Mesendoderm (in vitro differentiated cells): ENCODE results near the gene SCNN1B.

Source experiments
- DNase-seq: peaks from one replicate; pipeline ENCODE4 v3.0.0; 2013
- H2AK5ac ChIP-seq: 2 replicates; pipeline ENCODE4 v1.6.1; 2013; ENCODE audit warnings: low read length, inconsistent platforms
- H2BK120ac ChIP-seq: 2 replicates; pipeline ENCODE4 v1.6.1; 2013; ENCODE audit warnings: low read depth, mild to moderate bottlenecking, low read length, moderate library complexity, mixed read lengths
- H2BK15ac ChIP-seq: replicated peaks from 2 replicates; pipeline ENCODE4 v1.6.1; 2013; ENCODE audit warnings: low read depth, mild to moderate bottlenecking, moderate library complexity
- H2BK5ac ChIP-seq: 2 replicates; pipeline ENCODE4 v1.6.1; 2013; ENCODE audit warnings: low read length, inconsistent platforms
- H3K18ac ChIP-seq: 2 replicates; pipeline ENCODE4 v1.6.1; 2013; ENCODE audit warnings: mild to moderate bottlenecking, low read length, mixed read lengths
- H3K23ac ChIP-seq: one replicate; pipeline ENCODE4 v1.6.1; 2013; ENCODE audit warnings: low read length
- H3K27ac ChIP-seq: 2 replicates; pipeline ENCODE4 v1.5.1; 2013; ENCODE audit warnings: low read depth, mild to moderate bottlenecking, inconsistent platforms, low read length, moderate library complexity
- H3K27me3 ChIP-seq: 2 replicates; pipeline ENCODE4 v1.6.1; 2013; ENCODE audit warnings: low read length, control low read depth, mild to moderate bottlenecking, inconsistent platforms; ENCODE audit not compliant: insufficient read depth, poor library complexity
- H3K36me3 ChIP-seq: 2 replicates; pipeline ENCODE4 v1.6.1; 2013; ENCODE audit warnings: low read length, inconsistent platforms; ENCODE audit not compliant: control insufficient read depth, insufficient read depth
- H3K4ac ChIP-seq: one replicate; pipeline ENCODE4 v1.6.1; 2013; ENCODE audit warnings: low read depth, mild to moderate bottlenecking, low read length, moderate library complexity
- H3K4me1 ChIP-seq: 2 replicates; pipeline ENCODE4 v1.6.1; 2013; ENCODE audit warnings: low read depth, low read length, inconsistent platforms; ENCODE audit not compliant: control insufficient read depth
- H3K4me2 ChIP-seq: 2 replicates; pipeline ENCODE4 v1.6.1; 2013; ENCODE audit warnings: low read length
- H3K4me3 ChIP-seq: 2 replicates; pipeline ENCODE4 v1.5.1; 2013; ENCODE audit warnings: mild to moderate bottlenecking, low read length
- H3K56ac ChIP-seq: one replicate; pipeline ENCODE4 v1.6.1; 2013; ENCODE audit warnings: low read length
- H3K79me1 ChIP-seq: 2 replicates; pipeline ENCODE4 v1.6.1; 2013; ENCODE audit warnings: low read length, inconsistent platforms
- H3K79me2 ChIP-seq: 2 replicates; pipeline ENCODE4 v1.6.1; 2013; ENCODE audit warnings: mild to moderate bottlenecking, low read length; ENCODE audit not compliant: control insufficient read depth, insufficient read depth
- H3K9ac ChIP-seq: 2 replicates; pipeline ENCODE4 v1.6.1; 2013; ENCODE audit warnings: low read length, inconsistent platforms
- H4K5ac ChIP-seq: one replicate; pipeline ENCODE4 v1.6.1; 2013; ENCODE audit warnings: low read length
- H4K8ac ChIP-seq: one replicate; pipeline ENCODE4 v1.6.1; 2013; ENCODE audit warnings: low read depth, mild to moderate bottlenecking, control low read depth, low read length, moderate library complexity
- WGBS: extraction: QIAGEN DNeasy Blood & Tissue Kit; methylation state at CpG from one replicate; pipeline ENCODE4 v1.1.7; 2013; ENCODE audit warnings: low lambda C conversion rate, missing lambda C conversion rate; ENCODE audit not compliant: insufficient coverage; ENCODE audit errors: extremely low coverage; 5-methylcytosine and 5-hydroxymethylcytosine counted together

The SCNN1B gene

DNA sequence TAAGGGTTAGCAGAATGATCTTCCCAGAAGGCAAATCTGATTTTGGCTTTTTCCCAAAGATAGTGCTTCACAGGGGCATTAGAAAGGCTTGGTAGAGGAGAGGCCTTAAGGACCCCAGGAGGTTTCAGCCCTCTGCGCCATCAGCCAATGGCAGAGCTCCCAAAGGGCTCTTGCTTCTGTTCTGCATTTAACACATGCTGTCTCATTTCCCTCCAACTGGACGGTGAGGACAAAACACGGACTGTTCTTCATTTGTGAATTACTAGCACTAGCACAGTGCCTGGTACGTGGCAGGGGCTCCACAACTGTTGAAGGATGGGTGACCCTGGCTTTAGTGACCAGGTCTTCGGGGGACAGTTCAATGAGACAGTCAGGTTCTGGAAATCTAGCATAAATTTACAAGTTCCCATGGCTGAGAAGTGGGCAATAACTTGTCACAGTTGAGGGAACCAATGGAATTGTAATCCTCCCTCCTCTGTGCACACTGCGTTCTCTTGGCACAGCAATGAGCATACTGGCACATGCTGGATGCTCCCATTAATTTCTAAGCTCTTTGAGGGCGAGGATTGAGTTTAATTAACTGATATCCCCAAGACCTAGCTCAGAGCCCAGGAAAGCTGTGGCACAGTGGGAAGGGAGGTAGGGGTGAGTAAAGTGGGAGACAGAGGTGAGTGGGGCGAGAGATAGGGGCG is 105.5 kb downstream of the SCNN1B start:
- H3K79me1 ChIP-seq = no peaks in the 10 kb centered on the region
- no peak overlapping the region for H3K23ac ChIP-seq
- no peaks in the 10 kb centered on the region for H3K27me3 ChIP-seq
- H2AK5ac ChIP-seq = no peak overlapping the region
- H3K18ac ChIP-seq = no peak overlapping the region
- H2BK15ac ChIP-seq = no peak overlapping the region
- H3K4me3 ChIP-seq = no peak overlapping the region
- H4K5ac ChIP-seq = no peak overlapping the region
- H3K56ac ChIP-seq = no peak overlapping the region
- WGBS = no CpG with 5 or more reads among the region's 9 CpGs
- no peak overlapping the region for H4K8ac ChIP-seq
- no peak for DNase-seq
- H3K4me1 ChIP-seq = no peaks in the 10 kb centered on the region
- no peak overlapping the region for H2BK5ac ChIP-seq
- no peak overlapping the region for H3K4ac ChIP-seq
- H3K36me3 ChIP-seq = no peaks in the 10 kb centered on the region
- no peaks in the 10 kb centered on the region for H3K79me2 ChIP-seq
- no peak overlapping the region for H3K4me2 ChIP-seq
- H2BK120ac ChIP-seq = no peak overlapping the region
- H3K9ac ChIP-seq = no peak overlapping the region
- H3K27ac ChIP-seq = no peak overlapping the region

DNA sequence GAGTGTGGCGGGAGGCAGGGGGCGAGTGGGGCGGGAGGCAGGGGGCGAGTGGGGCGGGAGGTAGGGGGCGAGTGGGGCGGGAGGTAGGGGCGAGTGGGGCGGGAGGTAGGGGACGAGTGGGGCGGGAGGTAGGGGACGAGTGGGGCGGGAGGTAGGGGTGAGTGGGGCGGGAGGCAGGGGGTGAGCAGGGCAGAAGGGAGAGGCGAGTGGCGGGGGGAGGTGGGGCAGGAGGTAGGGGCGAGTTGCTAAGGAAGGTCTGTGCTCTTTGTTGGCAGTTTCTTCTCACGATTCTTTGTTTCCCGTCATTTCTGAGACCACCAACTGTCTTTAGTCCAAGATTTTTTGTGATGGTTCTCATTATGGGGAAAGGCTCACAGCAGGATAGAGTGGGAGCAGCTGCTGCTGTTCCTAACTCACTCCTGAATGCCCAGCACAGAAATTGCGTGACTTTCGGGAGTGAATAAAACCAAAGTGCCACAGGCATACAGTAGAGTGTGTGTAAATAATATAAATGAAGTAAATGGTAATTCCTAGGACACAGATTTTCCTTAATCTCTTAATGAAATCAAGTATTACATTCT is 106.2 kb downstream of the SCNN1B start:
- no peaks in the 10 kb centered on the region for H3K79me2 ChIP-seq
- H3K23ac ChIP-seq = no peak overlapping the region
- no peak for DNase-seq
- H3K4me2 ChIP-seq = no peak overlapping the region
- H3K56ac ChIP-seq = no peak overlapping the region
- H3K36me3 ChIP-seq = no peaks in the 10 kb centered on the region
- H3K4ac ChIP-seq = no peak overlapping the region
- H2BK120ac ChIP-seq = no peak overlapping the region
- H3K9ac ChIP-seq = no peak overlapping the region
- no peak overlapping the region for H4K5ac ChIP-seq
- H2BK15ac ChIP-seq = no peak overlapping the region
- H3K18ac ChIP-seq = no peak overlapping the region
- WGBS = no CpG with 5 or more reads among the region's 21 CpGs
- no peaks in the 10 kb centered on the region for H3K4me1 ChIP-seq
- no peak overlapping the region for H3K27ac ChIP-seq
- no peak overlapping the region for H2AK5ac ChIP-seq
- H2BK5ac ChIP-seq = no peak overlapping the region
- no peaks in the 10 kb centered on the region for H3K27me3 ChIP-seq
- no peaks in the 10 kb centered on the region for H3K79me1 ChIP-seq
- no peak overlapping the region for H4K8ac ChIP-seq
- no peak overlapping the region for H3K4me3 ChIP-seq

DNA sequence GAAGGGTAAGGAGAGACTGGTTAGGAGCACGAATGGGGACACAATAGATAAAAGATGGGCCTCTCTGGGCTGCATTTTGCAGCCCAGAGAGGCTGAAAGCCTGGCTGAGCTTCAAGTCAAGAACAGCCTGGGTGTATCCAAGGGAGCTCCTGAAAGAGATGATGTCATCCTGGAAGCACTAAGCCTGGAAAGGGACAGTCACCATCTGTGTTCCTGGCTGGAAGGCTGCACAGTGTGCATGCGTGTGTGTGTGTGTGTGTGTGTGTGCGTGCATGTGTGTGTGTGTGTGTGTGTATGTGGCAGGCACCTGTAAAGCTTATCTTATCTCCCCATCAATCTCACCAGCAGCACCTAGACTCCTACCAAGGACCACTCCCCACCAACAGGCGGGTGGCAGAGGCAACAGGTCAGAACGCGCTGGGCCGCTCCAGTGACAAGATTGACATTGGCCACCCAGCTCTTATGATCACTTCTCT is 106.8 kb downstream of the SCNN1B start:
- Histone ChIP-seq H3K27me3 (no peaks in the 10 kb centered on the region), H3K4me2 (no peak overlapping the region), H3K79me1 (no peaks in the 10 kb centered on the region), H3K27ac (no peak overlapping the region), H2BK120ac (no peak overlapping the region), H3K9ac (no peak overlapping the region), H3K18ac (no peak overlapping the region), H3K56ac (no peak overlapping the region), H3K79me2 (no peaks in the 10 kb centered on the region), H3K23ac (no peak overlapping the region), H4K8ac (no peak overlapping the region), H3K36me3 (no peaks in the 10 kb centered on the region), H3K4me1 (no peaks in the 10 kb centered on the region), H3K4me3 (no peak overlapping the region), H3K4ac (no peak overlapping the region), H2BK5ac (no peak overlapping the region), H2AK5ac (no peak overlapping the region), H4K5ac (no peak overlapping the region), H2BK15ac (no peak overlapping the region)
- no CpG with 5 or more reads among the region's 7 CpGs for whole genome bisulfite sequencing
- DNase-seq = peak; percentile 61

DNA sequence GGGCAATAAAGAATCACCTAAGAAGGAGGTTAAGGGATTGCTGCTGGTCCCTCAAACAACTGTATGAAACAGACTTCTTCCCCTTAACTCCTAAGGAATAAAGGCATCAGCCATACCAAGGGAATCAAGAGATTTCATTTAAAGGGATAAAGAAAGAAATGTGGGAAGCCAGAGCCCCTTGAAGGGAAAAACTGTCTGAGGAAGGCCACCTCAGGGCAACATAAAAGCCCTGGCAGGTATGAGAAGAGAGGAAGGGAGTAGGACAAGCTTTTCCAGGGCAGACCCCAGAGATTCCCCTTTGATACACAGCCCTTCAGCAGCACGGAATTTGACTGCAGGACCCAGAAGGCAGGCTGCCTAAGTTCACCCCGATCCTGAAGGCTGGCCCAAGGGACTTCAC is 107.4 kb downstream of the SCNN1B start:
- no peaks in the 10 kb centered on the region for H3K36me3 ChIP-seq
- no peak overlapping the region for H3K4me2 ChIP-seq
- H2BK15ac ChIP-seq = no peak overlapping the region
- H3K79me2 ChIP-seq = no peaks in the 10 kb centered on the region
- no peak overlapping the region for H2BK120ac ChIP-seq
- no peaks in the 10 kb centered on the region for H3K4me1 ChIP-seq
- H2BK5ac ChIP-seq = no peak overlapping the region
- no peak overlapping the region for H3K27ac ChIP-seq
- no peak overlapping the region for H3K4me3 ChIP-seq
- no peak overlapping the region for H3K18ac ChIP-seq
- no peaks in the 10 kb centered on the region for H3K79me1 ChIP-seq
- no peak for DNase-seq
- no peak overlapping the region for H3K9ac ChIP-seq
- no peak overlapping the region for H2AK5ac ChIP-seq
- H4K8ac ChIP-seq = no peak overlapping the region
- H3K56ac ChIP-seq = no peak overlapping the region
- H4K5ac ChIP-seq = no peak overlapping the region
- no peak overlapping the region for H3K23ac ChIP-seq
- no peaks in the 10 kb centered on the region for H3K27me3 ChIP-seq
- no CpG with 5 or more reads among the region's 2 CpGs for WGBS
- no peak overlapping the region for H3K4ac ChIP-seq

DNA sequence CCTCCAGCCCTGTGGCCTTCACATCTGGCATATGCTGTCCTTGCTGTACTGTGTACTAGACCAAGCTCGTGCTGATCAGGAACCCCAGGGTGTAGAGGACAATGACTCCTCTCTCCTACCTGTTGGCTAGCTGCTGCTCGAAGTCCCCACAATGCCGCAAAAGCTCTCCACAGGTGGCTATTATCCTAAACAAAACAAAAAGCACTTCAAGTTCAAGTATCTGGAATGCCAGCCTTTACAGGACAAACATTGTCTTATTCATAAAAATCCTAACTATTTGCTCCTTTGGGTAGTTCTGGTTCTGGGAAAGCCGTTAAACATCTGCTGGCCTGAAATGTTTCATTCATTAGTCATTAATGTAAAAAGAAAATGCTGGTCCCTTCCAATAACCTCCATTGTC is 108.1 kb downstream of the SCNN1B start:
- H2BK120ac ChIP-seq = no peak overlapping the region
- no peaks in the 10 kb centered on the region for H3K4me1 ChIP-seq
- H3K18ac ChIP-seq = no peak overlapping the region
- no peaks in the 10 kb centered on the region for H3K27me3 ChIP-seq
- no peak overlapping the region for H3K4me3 ChIP-seq
- no peak overlapping the region for H3K4me2 ChIP-seq
- no peak overlapping the region for H2BK5ac ChIP-seq
- H3K9ac ChIP-seq = no peak overlapping the region
- H2AK5ac ChIP-seq = no peak overlapping the region
- peak; percentile 19 for DNase-seq
- H3K56ac ChIP-seq = no peak overlapping the region
- H3K79me1 ChIP-seq = no peaks in the 10 kb centered on the region
- no peak overlapping the region for H4K5ac ChIP-seq
- no peak overlapping the region for H3K27ac ChIP-seq
- H3K4ac ChIP-seq = no peak overlapping the region
- no CpG with 5 or more reads among the region's 4 CpGs for WGBS
- H4K8ac ChIP-seq = no peak overlapping the region
- H2BK15ac ChIP-seq = no peak overlapping the region
- no peaks in the 10 kb centered on the region for H3K79me2 ChIP-seq
- H3K36me3 ChIP-seq = no peaks in the 10 kb centered on the region
- no peak overlapping the region for H3K23ac ChIP-seq

DNA sequence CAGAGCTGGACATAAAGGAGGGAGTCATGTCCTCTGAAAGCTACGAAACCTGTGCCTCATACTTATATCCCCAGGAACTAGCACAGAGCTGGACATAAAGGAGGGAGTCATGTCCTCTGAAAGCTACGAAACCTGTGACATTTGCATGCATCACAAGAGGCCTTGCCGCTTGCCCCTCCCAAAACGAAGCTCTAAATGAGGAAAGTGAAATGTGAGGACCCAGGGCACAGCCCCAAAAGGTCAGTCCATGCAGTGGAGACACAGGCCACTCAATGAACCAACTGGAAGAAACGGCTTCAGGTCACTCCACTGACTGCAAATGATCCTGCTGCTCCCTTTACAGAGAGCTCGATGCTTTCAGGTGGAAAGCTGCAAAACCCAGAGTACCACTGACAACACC is 112.6 kb downstream of the SCNN1B start:
- H3K4me3 ChIP-seq = no peak overlapping the region
- no peaks in the 10 kb centered on the region for H3K79me1 ChIP-seq
- no peak for DNase-seq
- H4K8ac ChIP-seq = no peak overlapping the region
- H3K56ac ChIP-seq = no peak overlapping the region
- H2AK5ac ChIP-seq = no peak overlapping the region
- no peak overlapping the region for H3K4me2 ChIP-seq
- WGBS = no CpG with 5 or more reads among the region's 6 CpGs
- H3K23ac ChIP-seq = no peak overlapping the region
- no peaks in the 10 kb centered on the region for H3K27me3 ChIP-seq
- no peaks in the 10 kb centered on the region for H3K36me3 ChIP-seq
- H3K4ac ChIP-seq = no peak overlapping the region
- no peak overlapping the region for H2BK15ac ChIP-seq
- no peak overlapping the region for H3K18ac ChIP-seq
- no peak overlapping the region for H2BK120ac ChIP-seq
- H3K4me1 ChIP-seq = no peaks in the 10 kb centered on the region
- H2BK5ac ChIP-seq = no peak overlapping the region
- no peak overlapping the region for H3K9ac ChIP-seq
- H4K5ac ChIP-seq = no peak overlapping the region
- no peak overlapping the region for H3K27ac ChIP-seq
- no peaks in the 10 kb centered on the region for H3K79me2 ChIP-seq
